NCI-H510A treated with DMSO at 0.1 percent for 48 hours (cell line): ENCODE measurements around the gene AGT.
A peak's percentile ranks its signal among the peaks of the same experiment; 100 is the strongest.
"Not testable (repeated sequence)": the region's sequence is repeated elsewhere in the genome, so short reads cannot be mapped to it uniquely, and the experiment has no call there.

Source experiments
- DNase-seq: peaks from one replicate; lab custom pipeline; 2025; lab: John Stamatoyannopoulos, UW

Gene AGT

GRCh38 chr1:230707732-230708630, 5.9 kb downstream of the AGT start:
- DNase-seq, result no peak

DNA sequence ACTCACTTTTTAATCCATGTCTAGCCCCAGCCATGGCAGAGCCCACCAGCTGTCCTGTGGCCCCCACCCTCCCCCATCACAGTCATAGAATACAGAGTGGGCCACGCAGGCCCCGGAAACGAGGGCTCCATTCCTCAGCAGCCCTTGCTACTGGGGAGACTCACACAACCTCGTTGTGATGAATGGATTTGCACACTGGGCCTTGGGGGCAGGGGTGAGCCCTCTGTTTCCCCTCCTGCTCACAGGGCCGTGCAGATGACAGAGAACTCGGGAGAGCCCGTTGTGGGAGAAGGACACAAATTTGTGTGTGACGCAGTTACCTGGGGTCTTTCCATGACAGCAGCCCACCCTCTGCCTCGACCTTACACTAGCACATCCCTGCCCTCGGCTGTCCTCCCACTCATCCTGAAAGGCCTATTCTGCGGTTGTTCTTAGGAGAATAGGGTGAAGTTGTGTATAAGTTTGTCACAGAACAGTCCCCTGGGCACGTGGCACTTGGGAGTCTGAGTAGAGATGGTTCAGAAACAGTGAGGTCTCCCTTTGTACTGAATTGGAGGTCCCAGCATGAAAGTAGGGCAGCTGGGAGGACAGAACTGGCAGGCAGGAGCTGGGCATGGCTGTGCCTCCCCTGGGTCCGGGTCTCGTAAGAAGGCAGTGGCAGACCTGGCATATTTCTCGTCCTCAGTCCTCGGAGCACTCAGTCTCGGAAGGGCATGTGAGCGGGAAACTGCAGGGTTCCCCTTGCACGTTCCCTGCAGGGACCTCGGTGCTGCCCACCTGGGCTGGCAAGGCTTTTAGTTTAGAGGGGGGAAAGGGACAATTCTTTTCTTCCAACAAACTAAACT, 6.8 kb downstream of the AGT start:
- DNase-seq, result no peak

DNA sequence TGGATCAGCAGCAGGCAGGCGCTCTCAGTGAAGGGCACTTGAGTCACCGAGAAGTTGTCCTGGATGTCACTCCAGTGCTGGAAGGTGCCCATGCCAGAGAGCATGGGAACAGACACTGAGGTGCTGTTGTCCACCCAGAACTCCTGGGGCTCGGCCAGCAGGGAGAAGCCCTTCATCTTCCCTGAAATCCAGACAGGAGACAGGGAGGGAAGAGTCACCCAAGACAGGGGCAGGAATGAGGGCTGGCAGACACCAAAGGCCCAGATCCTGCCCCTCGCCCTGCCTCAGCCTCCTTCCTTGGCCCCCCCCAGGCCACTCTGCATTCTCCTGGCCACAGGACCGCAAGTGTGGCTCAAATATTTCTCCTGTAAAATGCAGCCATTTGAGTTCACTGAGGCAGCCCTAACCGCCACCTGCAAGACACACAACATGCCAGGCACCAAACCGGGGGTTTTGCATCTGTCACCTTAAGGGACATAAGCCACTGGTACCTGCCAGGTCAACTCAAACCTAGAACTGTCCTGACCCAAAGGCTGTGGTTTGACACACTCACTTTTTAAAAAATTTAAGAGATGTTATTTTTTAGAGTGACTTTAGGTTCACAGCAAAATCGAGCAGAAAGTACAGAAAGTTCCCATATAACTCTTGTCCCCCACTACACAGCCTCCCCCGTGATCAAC, 7.8 kb downstream of the AGT start:
- no peak for DNase-seq

- DNase-seq, result no peak
These were observed 8.5 kb downstream of the AGT start for GRCh38 chr1:230705289-230706019.

GRCh38 chr1:230704830-230705229, 9.1 kb downstream of the AGT start:
- no peak for DNase-seq

DNA sequence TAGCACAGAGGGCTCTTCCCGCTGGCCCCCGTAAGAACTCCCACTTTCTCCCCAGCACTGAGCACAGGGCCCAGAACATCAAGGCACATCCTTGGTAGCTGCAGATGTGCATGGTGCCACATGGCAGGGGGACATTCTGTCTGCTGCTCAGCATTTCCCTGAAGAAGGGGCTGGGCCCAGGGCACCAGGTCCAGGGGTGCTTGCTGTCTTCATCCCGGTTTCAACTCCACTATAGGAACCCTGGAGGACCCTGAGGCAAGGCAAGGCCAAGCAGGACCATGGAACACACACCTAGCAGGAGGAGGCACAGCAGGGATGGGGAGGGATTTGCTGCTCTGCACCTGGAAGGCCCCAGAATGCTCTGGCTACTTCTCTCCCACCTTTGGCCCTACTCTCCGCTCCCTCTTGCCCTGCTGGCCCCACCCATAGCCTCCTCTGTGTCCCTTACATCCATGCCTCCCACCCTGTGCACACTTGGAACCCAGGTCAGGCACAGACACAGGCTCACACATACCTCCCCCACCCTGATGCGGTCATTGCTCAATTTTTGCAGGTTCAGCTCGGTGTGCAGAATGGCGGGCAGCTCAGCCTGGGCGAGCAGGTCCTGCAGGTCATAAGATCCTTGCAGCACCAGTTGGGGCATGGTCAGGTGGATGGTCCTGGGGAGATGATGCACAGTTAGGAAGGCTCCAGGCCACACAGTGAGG, 10.1 kb downstream of the AGT start:
- no peak for DNase-seq

DNA sequence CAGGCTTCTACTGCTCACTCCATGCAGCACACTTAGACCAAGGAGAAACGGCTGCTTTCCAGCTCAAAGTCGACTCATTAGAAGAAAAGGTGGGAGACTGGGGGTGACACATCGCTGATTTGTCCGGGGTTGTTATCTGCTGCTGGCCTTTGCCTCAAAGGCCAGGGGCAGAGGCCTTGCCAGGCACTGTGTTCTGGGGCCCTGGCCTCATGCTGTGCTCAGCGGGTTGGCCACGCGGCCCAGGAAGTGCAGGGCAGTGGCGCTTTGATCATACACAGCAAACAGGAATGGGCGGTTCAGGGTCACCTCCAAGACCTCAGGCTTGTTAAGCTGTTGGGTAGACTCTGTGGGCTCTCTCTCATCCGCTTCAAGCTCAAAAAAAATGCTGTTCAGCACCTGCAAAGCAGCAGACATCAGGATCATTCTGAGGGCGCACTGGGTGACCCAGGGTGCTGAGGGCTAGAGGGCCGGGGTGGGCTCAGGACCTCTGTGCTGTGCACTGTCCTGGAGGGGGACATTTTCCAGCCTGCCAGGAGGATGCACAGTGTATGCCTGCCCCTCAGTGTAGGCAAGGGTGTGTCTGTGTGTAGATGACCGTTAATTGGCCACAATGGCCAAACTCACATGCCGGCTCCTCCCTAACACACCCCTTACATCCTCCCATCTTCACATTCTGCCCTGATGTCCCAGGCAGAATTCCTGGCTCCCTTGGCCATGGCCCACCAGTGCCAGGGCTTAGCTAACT, 10.8 kb downstream of the AGT start:
- DNase-seq, result peak; percentile 37

DNA sequence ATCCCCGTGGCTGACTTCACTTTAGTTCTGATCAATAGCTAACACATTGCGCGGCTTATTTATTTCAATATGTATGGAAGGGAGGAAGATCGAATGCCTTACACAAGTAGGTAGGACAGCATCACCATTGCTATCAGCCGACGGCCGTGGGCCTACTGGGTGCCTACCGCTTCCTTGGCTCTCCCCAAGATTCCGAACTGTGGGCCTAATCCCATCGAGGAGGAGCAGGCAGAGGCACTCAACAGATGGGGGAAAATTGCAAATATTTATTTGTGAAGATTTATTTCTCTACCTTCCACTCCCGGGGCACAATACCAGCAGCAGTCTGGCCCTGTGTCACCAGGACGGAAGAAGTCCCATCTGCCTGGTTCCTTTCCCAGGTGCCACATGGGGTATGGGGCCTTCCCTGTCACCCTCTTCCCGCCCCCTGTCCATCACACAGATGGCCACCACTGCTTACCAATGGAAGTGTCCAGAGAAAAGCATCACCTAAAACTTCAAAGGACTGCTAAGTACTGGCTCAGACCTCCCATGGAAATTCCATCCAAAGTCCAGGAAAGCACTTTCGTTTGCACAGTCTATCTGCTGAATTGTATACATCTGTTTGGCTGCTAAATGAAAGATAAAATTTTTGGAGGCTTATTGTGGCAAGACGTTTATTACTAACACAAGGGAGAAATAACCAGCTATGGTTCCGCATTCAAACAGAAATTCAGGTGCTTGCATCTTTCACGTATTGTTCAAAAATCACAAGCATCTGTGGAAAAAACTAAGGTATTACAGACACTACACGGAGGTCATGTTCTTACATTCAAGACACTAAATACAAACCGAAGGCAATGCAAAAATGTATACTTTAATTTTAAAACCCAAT, 11.8 kb downstream of the AGT start:
- DNase-seq, result no peak

- DNase-seq, result no peak
These were observed 12.5 kb downstream of the AGT start for GRCh38 chr1:230701434-230701833.

GRCh38 chr1:230700132-230700531, 13.8 kb downstream of the AGT start:
- no peak for DNase-seq

DNA sequence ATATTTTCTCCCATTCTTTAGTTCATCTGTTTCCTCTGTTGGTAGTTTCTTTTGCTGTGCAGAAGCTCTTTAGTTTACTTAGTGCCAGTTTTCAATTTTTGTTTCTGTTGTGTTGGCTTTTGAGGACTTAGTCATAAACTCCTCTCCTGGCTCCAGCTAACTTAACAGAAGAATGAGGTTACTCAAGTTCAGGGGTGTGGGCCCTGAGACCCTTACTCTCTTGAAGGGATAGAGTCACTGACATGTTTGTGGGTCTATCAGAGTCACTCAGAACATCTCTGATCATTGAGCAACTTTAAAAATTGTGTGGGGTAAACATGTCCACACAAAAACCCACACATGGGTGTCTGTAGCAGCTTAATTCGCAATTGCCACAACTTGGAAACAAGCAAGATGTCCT, 14.2 kb downstream of the AGT start:
- no peak for DNase-seq

DNA sequence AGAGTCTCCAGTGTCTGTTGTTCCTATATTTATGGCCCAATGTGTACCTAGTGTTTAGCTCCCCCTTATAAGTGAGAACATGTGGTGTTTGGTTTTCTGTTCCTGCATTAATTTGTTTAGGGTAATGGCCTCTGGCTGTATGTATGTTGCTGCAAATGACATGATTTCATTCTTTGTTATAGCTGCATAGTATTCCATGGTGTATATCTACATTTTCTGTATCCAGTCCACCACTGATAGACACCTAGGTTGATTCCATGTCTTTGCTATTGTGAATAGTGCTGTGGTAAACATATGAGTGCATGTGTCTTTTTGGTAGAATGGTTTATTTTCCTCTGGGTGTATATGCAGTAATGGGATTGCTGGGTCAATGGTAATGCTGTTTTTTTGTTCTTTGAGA, 15.0 kb downstream of the AGT start:
- DNase-seq, result not testable (repeated sequence)

GRCh38 chr1:230698130-230698529, 15.8 kb downstream of the AGT start:
- no peak for DNase-seq

GRCh38 chr1:230696722-230697437, 17.0 kb downstream of the AGT start:
- DNase-seq, result no peak

DNA sequence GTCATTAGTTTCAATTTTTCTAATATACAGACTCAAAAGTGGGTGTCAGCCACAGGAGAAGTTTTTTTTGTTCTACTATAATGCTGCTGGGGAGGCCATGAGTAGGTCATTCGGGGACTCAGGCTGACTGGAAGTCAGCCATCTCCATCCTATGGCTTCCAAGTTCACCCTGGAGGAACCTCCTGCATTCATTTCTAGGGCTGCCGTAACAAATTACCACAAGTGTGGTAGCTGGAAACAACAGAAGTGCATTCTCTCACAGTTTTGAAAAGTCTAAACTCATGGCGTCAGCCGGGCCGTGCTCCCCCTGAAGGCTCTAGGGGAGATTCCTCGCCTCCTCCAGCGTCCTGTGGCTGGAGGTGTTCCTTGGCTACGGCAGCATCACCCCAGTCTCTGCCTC, 17.7 kb downstream of the AGT start:
- DNase-seq, result no peak

GRCh38 chr1:230694991-230695390, 18.9 kb downstream of the AGT start:
- DNase-seq, result no peak

DNA sequence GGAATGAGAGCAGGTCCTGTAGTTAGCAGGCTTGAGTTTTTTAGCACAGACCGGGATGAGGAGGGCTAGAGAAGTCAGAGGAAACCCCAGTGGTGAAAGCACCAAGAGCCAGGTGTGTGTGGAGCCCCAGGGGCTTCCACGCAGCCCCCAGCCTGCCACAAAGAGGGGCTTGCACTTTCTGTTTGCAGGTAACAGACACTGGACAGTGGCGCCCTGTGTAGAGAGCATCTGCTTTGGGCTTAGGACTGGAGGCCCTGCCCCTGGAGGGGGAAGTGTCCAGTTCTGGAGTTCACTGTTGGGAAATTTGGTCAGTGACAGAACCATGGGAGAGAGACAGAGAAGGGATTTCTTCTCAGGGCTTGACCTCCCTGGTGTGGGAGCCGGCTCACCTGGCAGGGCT, 19.5 kb downstream of the AGT start:
- no peak for DNase-seq

GRCh38 chr1:230693777-230694176, 20.1 kb downstream of the AGT start:
- no peak for DNase-seq

DNA sequence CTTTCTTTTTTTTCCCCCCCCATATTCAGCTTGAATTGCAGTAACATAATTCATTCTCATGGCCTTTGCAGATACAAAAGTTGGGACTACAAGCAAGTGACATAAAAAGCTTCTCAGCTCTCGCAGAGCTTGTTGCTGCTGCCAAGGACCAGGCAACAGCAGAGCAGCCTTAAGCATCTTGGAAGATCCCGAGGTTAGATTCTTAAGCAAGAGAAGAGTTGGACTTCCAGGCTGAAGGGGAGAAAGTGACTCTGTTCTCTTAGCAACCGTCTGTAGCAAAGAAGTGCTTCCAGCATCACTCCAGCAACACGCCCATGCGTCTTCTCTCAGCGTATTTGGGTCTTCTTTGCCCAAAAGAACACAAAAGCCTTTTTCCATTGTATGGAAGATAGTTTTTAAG, 20.7 kb downstream of the AGT start:
- DNase-seq, result no peak
